GM21390 (cell line): ENCODE measurements around the gene PBX1.
"Not testable (repeated sequence)": the region's sequence is repeated elsewhere in the genome, so short reads cannot be mapped to it uniquely, and the experiment has no call there.

ENCODE experiments used
- ATAC-seq: cut with Tn5 transposase; IDR thresholded peaks from one replicate; pipeline ENCODE4 v1.9.1; 2021; ENCODE audit not compliant: unreplicated experiment

PBX1 gene

DNA sequence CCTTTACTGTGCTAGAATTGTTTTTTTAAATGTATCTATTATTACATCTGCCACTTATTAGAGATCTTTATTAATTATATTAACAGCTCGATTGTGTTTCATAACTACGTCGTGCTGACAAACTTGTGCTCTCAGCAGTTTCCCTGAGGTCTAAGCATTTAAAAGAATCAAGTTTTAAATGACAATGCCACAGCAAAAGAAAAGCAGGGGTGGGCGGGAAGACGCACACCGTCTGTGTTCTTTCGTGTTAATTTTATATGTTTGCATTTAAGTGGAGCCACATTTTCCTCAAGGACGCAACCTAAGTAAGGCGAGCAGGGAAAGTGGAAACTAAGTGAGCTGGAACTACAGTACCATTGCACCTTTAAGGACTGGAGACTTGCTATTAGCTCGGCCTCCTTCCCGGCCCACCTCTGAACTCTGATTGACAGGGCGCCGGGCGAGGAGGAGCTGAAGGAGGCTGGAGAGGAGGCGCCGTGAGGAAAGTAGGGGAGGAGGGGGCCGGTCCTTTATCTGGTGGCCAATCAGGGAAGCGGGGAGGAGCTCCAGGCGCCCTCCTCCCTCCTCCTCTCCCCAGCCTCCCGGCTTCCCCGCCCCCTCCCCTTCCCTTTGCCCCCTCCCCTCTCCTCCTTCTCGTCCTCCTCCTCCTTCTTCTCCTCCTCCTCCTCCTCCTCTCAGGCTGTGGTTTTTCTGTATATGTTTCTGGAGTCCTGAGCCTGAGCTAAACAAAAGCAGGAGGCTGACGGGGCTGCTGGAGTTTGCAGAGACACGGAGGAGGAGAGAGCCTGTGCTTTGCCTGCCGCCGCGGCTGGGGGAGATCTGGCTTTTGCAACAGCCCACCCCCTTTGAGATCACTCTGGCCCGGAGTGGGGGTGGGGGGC is at the start of gene PBX1:
Gene PBX1 (plus strand): TSS at position 724 of the 881 bp plus-strand sequence.
- peak; percentile 100 for ATAC-seq

DNA sequence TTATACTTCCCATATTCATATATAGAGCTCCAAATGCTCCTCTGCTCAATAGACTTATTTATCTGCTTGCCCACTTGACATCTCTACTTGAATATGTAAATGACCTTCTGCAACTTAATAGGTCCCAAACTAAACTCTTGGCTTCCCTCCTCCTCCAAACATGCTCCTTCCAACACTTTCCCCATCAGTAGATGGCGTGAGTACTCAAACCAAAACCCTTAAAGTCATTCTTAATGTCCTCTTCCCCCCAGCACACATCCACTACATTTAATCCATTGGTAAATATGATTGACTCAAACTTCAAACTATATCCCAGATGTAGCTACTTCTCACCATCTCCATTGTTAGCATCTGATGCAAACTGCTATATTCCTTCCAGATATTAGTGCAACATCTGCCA is 48.5 kb upstream of the PBX1 start:
- no peak for ATAC-seq

DNA sequence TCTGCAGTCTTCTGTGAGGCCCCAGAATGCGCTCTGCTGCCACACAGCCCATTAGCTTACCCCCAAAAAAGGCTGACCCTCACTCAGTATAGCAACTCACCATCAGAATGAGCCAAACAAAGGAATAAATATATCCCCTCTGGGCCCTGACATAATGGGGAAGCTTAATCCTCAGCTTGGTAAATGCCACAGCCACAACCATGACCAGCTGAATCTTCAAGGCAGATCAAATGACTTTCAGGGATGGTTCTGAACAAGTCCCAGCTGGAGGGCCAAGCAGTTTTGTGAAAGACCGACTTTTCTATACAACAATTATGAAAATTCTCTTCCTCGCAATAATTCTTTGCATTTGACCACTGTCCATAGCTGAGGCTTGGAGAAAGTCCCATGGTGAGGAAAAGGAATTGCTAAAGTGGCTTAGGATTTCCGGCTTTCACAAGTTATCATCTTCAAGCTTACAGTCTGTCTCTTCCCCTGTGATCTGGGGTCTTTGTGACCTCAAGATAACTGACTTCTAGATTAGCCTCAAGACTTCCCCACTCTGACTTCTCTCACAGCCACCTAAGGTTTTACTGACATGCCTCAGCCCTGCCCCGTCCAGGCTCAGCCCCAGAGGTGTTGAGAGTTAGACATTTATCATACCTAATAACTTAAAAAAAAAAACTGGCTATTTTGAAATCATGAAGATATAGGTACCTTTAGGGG is 47.8 kb upstream of the PBX1 start:
- ATAC-seq, result no peak

DNA sequence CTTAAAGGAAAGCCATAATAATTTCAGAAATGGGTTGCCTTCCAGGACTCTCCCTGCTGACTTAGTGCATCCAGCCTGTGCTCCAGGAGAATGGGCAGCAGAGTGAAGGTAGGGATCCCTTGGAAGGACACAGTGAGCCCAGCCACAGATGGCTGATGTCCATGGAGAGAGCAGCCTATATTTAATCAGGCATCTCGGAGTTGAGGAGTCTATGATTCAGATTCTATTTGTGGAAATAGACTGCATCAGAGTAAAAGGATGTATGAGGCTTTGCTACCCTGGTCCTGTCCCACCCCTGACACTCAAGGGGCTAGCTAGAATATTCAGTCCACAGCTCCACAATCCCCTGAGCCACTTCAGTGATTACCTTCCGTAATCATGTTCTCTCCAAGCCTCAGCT is 43.8 kb upstream of the PBX1 start:
- ATAC-seq, result no peak

DNA sequence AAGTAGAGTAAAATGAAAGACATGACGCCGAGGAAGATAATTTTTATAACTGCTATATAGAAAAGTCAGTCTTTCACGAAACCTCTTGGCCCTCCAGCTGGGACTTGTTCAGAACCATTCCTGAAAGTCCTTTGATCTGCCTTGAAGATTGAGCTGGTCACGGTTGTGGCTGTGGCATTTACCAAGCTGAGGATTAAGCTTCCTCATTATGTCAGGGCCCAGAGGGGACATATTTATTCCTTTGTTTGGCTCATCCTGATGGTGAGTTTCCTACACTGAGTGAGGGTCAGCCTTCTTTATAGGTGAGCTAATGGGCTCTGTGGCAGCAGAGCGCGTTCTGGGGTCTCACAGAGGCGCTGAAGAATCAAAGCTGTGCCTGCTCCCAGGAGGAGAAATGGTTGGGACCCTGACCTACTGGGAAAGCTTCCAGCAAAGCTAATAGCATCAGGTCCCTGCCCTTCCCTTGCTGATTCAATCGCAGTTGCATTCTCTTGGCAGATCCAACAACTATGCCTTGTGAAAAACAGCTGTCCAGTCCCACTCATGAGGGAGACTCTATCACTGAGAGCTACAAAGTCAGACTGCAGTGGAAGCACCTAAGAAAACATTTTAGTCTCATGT is 43.2 kb upstream of the PBX1 start:
- ATAC-seq, result no peak

DNA sequence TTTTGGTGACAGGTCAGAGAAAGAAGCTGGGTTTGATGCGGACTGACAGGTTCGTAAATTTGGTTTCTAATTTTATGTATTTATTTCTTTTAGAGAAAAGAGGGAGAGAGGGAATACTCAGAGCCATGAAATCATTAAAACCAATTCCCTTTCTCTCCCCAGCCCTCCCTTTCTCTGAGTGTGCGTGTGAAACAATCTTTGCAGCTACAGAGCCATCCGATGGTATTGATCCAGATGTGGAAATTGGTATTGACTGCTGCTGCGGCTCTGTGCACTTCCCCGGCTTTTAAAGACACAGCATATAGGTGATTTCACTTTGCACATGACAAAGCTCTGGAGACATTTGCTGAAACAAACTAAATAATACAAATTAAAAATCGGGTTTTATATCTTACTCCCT is 42.4 kb upstream of the PBX1 start:
- no peak for ATAC-seq

DNA sequence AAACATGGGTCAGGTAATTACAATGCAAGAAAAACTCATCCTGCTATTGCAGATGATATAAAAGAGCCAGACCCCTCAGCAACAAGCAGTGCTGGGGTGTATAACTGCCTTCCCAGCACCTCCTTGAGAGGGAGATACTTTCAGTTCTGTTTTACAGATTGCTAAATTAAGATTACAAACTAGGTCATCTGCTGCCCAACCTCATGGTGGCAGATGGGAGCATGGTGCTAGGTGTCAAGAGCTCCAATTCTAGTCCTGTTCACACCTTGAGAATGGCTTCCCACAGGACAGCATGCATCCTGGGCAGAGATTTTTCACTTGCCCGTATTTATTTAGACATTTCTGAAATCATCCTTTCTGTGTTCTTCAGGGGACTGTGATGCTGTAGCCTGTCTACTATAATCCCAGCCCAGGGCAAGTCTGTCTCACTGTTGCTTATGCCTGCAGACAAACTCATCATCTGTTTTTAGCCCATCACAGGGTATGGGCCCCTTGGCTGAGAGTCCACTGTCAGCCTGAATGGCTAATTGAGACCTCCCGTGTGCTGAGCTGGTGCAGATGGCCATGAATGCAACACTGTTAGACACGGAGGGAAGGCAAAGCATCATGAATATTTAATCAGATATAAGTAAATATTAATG is 40.2 kb upstream of the PBX1 start:
- ATAC-seq, result no peak

DNA sequence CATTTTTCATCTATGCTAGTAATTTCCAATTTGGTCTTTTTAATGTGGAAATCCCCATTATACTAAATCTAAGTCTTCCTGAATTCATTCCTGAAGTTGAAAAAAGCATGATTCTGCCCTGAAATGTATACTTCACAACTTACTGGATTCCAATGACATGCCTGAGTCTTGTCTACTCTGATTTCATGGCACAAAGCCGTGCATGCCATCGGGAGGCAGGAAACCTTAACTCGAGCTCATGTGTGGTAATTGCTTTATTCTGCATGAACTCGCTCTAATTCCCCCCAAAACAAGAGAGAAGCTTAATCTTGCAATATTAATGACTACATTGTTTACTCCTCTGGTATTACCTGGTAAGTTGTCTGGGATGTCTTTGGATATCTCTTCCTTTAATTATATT is 39.6 kb upstream of the PBX1 start:
- ATAC-seq, result no peak

DNA sequence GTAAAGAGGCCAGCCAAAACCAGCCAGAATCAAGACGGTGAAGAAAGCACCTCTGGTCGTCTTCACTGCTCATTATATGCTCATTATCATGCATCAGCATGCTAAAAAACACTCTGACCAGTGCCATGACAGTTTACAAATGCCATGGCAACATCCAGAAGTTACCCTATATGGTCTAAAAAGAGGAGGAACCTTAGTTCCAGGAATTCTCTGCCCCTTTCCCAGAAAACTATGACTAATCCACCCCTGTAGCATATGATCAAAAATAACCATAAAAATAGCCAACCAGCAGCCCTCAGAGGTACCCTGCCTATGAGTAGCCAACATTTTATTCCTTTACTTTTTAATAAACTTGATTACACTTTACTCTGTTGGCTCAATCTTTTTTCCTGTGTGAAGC is 34.2 kb upstream of the PBX1 start:
- ATAC-seq, result no peak

DNA sequence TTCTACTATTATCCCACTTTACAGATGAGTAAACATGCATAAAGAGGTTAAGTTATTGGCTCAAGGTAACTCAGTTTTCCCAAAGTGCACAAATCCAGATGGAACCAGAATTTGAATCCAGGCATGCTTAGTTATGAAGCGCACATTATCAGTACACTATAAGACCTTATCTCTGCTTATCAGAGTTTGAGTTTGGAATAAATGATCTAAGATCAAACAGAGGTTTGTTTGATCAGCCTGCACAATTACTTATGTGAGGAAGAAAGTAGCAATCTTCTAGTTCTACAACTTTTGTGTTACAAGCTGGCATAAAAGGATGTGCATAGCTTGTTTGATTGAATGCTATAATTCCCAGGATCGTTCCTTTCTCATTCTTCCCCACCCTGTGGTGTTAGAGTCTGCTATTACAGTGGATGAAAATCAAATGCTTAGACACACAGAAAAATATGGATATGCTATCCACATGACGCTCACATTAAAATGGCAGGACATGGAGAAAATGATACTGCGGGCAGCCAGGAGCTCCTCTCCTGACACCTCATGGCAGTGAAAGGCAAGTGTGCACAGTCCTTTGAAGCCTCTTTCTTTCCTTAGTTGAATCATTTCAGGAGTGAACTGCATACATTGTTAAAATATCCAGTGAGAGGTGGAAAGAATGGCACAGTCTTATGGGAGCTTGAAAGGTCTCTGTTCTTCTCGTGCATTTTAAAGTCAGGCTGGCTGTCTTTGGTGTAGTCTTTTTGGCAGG is 23.9 kb upstream of the PBX1 start:
- ATAC-seq, result no peak

DNA sequence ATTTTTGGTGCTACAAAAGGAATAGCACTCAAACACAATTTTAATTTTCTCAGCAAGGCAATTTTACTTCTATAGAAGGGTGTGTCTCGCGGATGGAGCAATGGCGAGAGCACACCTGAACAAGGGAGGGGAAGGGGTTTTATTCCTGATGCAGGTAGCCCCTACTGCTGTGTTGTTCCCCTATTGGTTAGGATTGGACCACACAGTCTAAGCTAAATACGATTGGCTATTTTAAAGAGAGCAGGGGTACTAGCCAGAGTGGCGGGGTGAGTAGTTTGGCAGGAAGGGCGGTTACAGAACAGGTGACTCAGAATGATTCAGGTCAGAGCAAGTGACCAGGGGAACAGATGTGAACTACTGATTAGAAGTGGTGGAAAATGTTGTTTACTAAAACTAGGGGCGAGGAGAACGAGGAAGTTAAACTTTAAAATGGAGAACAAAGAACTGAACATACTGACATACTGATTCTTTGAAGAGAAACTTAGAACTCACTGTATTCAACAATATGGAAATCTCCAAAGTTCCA is 6.5 kb upstream of the PBX1 start:
- ATAC-seq, result not testable (repeated sequence)

DNA sequence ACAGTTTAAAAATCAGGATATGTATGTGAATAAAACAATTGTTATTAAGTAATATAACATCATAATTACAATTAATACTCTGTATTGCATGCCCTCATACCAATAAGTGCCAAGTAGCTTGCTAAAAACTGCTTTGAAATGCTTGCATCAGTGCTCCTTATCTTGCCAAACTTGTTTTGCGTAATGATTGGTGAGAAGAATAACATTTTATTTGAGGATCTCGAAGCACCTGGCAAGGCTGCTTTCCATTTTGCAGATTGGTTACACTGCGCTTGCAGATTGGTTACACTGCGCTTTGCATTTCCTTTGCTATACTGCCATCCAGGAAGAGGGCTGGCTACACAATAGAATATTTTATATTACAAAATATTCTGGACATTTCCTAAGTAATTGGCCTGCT is 1.7 kb upstream of the PBX1 start:
- ATAC-seq, result no peak

DNA sequence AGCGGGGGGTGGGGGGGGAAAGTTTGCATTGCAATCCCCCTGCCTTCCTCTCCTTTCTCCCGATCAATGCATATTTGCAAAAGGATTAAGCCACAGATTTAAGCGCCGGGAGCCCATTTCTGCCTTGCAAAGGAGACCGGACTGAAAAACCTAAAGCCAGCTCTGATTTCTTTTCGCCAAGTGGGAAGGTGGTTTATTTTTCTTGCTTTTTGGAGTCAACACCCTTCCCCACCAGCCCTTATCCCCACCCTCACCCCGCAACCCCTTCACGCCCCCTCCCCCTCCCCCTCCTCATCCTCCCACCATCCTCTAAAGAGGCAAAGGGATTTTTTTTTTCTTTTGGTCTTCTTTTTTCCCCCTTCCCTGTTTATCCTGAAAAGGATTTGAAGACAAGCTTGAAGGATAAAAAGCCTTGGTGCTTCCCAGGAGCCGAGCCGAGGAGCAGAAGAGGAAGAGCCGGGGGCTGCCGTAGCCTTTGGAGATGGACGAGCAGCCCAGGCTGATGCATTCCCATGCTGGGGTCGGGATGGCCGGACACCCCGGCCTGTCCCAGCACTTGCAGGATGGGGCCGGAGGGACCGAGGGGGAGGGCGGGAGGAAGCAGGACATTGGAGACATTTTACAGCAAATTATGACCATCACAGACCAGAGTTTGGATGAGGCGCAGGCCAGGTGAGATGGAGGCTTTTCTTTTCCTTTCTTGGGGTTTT is 513 bp downstream of the PBX1 start:
- no peak for ATAC-seq

DNA sequence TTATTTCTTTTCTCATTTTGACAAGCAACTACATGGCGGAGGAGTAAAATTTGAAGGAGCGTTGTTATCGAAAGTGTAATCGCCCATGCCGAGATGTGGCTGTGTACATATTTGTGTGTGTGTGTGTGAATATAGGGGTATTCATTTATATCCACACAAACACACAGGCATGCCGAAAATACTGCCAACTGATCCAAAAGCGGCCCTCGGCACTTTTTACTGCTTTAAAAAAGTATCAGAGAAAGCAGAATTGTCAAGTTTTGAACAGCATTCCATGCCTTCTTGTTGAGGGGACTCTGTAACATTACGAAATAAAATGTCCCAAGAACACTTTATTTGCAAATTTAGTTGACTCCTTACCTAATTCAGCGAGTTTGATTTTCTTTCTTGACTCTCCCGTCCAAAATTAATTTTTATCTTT is 1.1 kb downstream of the PBX1 start:
- ATAC-seq, result no peak

DNA sequence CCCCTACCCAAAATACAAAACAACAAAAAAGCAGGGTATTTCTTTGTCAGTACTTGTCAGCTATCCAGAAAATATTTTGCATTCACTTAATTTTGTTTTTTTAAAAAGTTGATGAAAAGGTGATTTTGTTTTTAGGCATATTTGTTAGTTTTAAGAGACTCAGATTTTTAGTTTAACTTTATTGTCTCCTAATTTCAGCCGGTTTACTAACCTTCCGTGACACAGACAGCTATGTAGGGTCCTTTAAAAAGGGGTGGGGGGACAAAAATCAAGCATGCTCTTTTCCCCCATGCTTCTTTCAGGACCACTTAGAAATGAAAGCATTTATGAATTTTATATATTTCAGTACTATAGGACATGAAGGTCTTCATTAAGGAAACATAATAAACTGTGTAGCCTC is 1.6 kb downstream of the PBX1 start:
- no peak for ATAC-seq

DNA sequence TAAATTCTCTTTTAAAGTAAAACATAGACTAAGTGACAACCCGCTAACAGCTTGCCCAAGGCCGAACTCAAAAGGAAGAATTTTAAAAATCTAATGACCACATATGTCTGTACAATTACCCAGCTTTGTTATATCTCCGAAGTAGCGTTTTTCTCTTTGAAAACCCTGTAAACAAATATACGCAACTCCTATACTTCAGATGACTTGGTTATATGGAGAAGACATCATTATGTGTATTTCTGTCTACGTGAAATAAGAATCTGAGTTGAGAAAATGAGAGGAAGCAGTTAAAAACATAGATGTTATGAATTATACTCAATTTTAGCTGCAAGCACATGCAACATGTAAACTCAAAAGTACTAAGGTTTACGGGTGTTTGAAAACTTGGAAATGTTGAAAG is 2.0 kb downstream of the PBX1 start:
- ATAC-seq, result no peak

DNA sequence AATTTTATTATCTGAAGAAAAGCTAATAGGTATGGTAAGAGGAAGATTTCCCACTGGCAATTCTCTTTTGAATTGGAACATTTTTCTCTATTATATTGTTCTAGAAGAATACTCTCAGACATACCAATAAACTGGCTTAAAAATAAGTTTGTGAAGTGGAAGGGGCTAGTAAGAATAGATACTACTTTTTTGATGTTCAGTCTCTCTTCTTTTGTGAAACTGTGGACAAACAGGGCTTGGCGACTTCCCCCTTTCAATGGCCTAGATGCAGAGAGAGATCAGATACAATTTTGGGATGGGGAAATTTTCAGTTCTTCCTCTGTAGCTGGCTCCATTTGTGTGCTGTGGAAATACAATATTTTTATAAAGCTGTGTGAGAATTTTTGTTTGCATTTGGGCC is 2.5 kb downstream of the PBX1 start:
- ATAC-seq, result no peak

DNA sequence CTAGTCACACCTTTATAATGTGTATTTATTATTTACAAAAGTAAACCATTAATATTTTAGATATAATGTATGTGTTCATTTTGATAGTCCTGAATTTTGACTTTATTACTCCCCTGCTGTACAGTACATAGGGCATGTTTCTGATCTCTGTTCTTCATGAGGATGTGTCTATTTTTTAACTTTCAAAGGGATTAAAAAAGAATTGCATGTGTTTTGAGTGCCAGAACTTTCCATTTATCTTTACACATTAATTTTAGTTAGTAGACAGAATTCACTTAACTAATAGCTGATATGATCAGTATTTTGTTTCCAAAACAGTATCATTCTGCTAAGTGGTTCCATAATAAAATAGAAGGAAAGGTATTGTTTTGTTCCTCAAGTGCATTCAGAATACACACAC is 3.1 kb downstream of the PBX1 start:
- ATAC-seq, result no peak

DNA sequence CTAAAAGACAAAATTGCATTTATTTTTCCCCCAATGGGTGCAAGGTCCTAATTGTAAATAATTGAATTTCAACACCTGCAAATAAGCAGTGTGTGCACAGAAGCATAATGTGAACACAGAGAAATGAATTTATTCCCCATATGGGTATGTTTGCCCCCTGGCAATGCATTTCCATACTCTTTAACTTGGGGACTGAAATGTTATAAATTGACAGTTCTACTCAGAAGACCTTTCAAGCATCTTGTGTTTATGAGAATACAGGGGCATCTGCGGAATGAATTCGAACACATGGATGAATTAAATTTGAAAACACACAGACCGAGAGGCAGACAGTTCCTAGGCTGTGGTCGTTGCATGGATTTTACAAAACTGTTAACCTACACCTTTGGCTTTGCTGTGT is 3.5 kb downstream of the PBX1 start:
- ATAC-seq, result no peak

DNA sequence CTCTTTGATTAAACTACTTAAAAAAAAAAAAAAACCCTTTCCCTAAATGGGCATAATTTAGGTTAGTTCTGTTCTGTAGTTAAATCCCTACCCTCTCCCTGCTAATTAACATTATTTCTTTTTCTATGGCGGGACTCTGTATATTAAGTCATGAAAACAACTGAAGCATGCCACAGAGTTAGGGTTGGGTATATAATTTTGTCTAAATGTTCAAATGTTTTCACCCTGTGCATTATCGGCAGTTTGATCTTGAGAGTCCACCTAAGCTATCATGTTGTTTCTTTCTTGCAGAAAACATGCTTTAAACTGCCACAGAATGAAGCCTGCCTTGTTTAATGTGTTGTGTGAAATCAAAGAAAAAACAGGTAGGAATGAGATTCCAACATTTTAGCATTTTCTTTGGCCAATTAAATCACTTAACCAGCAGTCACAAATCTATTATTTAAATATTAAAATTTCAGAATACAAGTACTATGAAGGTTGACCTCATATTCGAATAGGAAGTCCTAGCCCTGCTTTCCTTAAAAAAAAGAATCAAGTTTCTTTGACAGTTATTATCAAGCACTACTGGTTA is 4.0 kb downstream of the PBX1 start:
- no peak for ATAC-seq
